Measurements from ENCODE around the gene NOP9.

Gene NOP9

GRCh38 chr14:24339284-24340151, 39.9 kb downstream of the NOP9 start, which contains the start of gene RIPK3:
RIPK3 (minus strand) TSS chr14:24339991; CDS start chr14:24339826, 165 bp downstream.
- TF ChIP-seq EP300 (IDR thresholded peaks at IDR 0.05; ENCODE audit: borderline replicate concordance) (no peak), ZBTB7A (IDR thresholded peaks at IDR 0.05; ENCODE audit: low read depth) (no peak), FOXM1 (IDR thresholded peaks at IDR 0.05; ENCODE audit: borderline replicate concordance, low read depth) (no peak), YY1 (IDR thresholded peaks at IDR 0.05; ENCODE audit: low read depth) (no peak), REST (IDR thresholded peaks at IDR 0.05; ENCODE audit: low read depth) (no peak), TEAD4 (IDR thresholded peaks at IDR 0.05) (no peak), RAD21 (IDR thresholded peaks at IDR 0.05; ENCODE audit: low read depth) (no peak), EGR1 (IDR thresholded peaks at IDR 0.05) (no peak), TAF1 (IDR thresholded peaks at IDR 0.05; ENCODE audit: low read depth) (no peak), TCF12 (IDR thresholded peaks at IDR 0.05; ENCODE audit: low read depth) (no peak), NFIC (IDR thresholded peaks at IDR 0.05) (no peak), MAX (IDR thresholded peaks at IDR 0.05) (no peak), CEBPB (IDR thresholded peaks at IDR 0.05) (no peak), CREB1 (IDR thresholded peaks at IDR 0.05; ENCODE audit: low read depth) (no peak)
- TF ChIP-seq, protein P1, sequence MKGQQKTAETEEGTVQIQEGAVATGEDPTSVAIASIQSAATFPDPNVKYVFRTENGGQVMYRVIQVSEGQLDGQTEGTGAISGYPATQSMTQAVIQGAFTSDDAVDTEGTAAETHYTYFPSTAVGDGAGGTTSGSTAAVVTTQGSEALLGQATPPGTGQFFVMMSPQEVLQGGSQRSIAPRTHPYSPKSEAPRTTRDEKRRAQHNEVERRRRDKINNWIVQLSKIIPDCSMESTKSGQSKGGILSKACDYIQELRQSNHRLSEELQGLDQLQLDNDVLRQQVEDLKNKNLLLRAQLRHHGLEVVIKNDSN (IDR thresholded peaks at IDR 0.05): no peak

DNA sequence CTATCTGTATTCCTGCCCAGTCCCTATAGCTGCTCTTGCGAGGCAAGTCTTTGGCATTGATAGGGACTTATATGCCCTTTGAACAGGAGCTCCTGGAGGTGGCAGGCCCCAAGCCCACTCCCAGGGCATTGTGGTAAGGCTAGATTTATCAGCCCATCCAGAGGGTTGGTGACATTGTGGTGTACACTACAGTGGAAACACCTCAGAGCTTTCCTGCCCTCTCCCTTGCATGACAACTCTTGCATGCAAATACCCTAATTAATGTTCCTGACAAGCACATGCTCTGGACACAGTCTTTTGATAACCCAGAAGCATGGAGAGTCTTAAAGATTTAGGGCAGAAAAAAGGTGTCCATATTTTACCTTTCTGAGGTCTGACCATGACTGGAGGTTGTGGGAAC, 41.0 kb downstream of the NOP9 start:
- no peak for TF ChIP-seq ZBTB7A (IDR thresholded peaks at IDR 0.05; ENCODE audit: low read depth)
- no peak for TF ChIP-seq EGR1 (IDR thresholded peaks at IDR 0.05)
- TF ChIP-seq MAX (IDR thresholded peaks at IDR 0.05): no peak
- TF ChIP-seq, protein P1 (IDR thresholded peaks at IDR 0.05): no peak
- no peak for TF ChIP-seq YY1 (IDR thresholded peaks at IDR 0.05; ENCODE audit: low read depth)
- TF ChIP-seq TEAD4 (IDR thresholded peaks at IDR 0.05): no peak
- no peak for TF ChIP-seq RAD21 (IDR thresholded peaks at IDR 0.05; ENCODE audit: low read depth)
- no peak for TF ChIP-seq TAF1 (IDR thresholded peaks at IDR 0.05; ENCODE audit: low read depth)
- TF ChIP-seq FOXM1 (IDR thresholded peaks at IDR 0.05; ENCODE audit: borderline replicate concordance, low read depth): no peak
- TF ChIP-seq NFIC (IDR thresholded peaks at IDR 0.05): no peak
- no peak for TF ChIP-seq TCF12 (IDR thresholded peaks at IDR 0.05; ENCODE audit: low read depth)
- no peak for TF ChIP-seq CREB1 (IDR thresholded peaks at IDR 0.05; ENCODE audit: low read depth)
- no peak for TF ChIP-seq CEBPB (IDR thresholded peaks at IDR 0.05)

- TF ChIP-seq CEBPB (IDR thresholded peaks at IDR 0.05): no peak
- no peak for TF ChIP-seq EP300 (IDR thresholded peaks at IDR 0.05; ENCODE audit: borderline replicate concordance)
- TF ChIP-seq NFIC (IDR thresholded peaks at IDR 0.05): no peak
- no peak for TF ChIP-seq EGR1 (IDR thresholded peaks at IDR 0.05)
- no peak for TF ChIP-seq TEAD4 (IDR thresholded peaks at IDR 0.05)
- TF ChIP-seq YY1 (IDR thresholded peaks at IDR 0.05; ENCODE audit: low read depth): no peak
These were observed 43.2 kb downstream of the NOP9 start for GRCh38 chr14:24342889-24343288.

DNA sequence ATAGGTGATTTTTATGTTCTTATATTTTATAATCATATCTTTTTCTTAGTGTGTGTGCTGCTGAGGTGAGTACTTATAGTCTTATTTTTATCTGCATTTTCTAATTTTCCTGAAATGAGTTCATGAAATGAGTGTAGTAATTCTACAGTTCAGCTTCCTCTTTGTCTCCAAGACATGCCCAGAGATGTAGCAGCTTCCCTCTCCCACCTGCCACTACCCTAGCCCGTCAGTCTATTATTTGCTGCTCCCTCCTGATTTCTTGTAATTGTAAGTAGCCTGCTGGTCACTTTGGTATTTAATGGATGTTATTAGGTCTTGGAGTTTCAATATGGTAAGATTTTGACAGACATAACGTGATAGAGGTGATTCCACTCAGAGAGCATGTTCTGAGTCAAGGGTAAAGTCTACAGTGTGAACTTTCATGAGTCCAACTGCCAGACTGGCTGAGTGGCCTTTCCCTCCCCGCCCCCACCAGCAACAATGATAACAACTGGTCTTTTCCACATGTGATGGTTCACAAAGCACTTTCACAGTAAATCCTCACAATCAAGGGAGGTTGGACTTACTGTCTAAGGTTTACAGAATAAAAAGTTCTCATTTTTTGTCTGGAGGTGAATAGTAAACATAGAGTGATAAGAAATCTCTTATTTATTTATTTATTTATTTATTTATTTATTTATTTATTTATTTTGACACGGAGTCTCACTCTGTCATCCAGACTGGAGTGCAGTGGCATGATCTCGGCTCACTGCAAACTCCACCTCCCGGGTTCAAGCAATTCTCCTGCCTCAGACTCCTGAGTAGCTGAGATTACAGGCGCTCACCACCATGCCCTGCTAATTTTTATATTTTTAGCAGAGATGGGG, 44.4 kb downstream of the NOP9 start:
- TF ChIP-seq CEBPB (IDR thresholded peaks at IDR 0.05) (no peak), RAD21 (IDR thresholded peaks at IDR 0.05; ENCODE audit: low read depth) (no peak), MAX (IDR thresholded peaks at IDR 0.05) (no peak), EP300 (IDR thresholded peaks at IDR 0.05; ENCODE audit: borderline replicate concordance) (no peak), TEAD4 (IDR thresholded peaks at IDR 0.05) (no peak), TCF12 (IDR thresholded peaks at IDR 0.05; ENCODE audit: low read depth) (no peak), EGR1 (IDR thresholded peaks at IDR 0.05) (no peak), YY1 (IDR thresholded peaks at IDR 0.05; ENCODE audit: low read depth) (no peak), NFIC (IDR thresholded peaks at IDR 0.05) (no peak), CREB1 (IDR thresholded peaks at IDR 0.05; ENCODE audit: low read depth) (no peak), FOXM1 (IDR thresholded peaks at IDR 0.05; ENCODE audit: borderline replicate concordance, low read depth) (no peak)
- TF ChIP-seq, protein P1 (IDR thresholded peaks at IDR 0.05): no peak

GRCh38 chr14:24347134-24347533, 47.5 kb downstream of the NOP9 start:
- no peak for TF ChIP-seq FOXM1 (IDR thresholded peaks at IDR 0.05; ENCODE audit: borderline replicate concordance, low read depth)
- TF ChIP-seq EP300 (IDR thresholded peaks at IDR 0.05; ENCODE audit: borderline replicate concordance): no peak

DNA sequence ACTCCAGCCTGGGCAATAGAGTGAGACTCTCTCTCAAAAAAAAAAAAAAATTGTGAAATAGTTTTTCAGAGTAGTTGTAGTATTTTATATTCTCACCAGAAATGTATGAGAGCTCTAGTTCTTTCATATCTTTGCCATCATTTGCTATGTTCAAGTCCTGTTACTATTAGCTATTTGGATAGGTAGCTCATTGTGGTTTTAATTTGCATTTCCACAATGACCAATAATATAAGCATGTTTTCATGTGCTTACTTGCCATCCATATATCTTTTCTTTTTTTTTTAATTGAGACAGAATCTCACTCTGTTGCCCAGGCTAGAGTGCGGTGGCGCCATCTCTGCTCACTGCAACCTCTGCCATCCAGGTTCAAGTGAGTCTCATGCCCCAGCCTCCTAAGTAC, 48.5 kb downstream of the NOP9 start:
- TF ChIP-seq YY1 (IDR thresholded peaks at IDR 0.05; ENCODE audit: low read depth): no peak
- no peak for TF ChIP-seq MAX (IDR thresholded peaks at IDR 0.05)
- TF ChIP-seq RAD21 (IDR thresholded peaks at IDR 0.05; ENCODE audit: low read depth): no peak
- TF ChIP-seq FOXM1 (IDR thresholded peaks at IDR 0.05; ENCODE audit: borderline replicate concordance, low read depth): no peak
- TF ChIP-seq REST (IDR thresholded peaks at IDR 0.05; ENCODE audit: low read depth): no peak
- no peak for TF ChIP-seq TEAD4 (IDR thresholded peaks at IDR 0.05)
- no peak for TF ChIP-seq CREB1 (IDR thresholded peaks at IDR 0.05; ENCODE audit: low read depth)
- no peak for TF ChIP-seq CEBPB (IDR thresholded peaks at IDR 0.05)
- no peak for TF ChIP-seq TCF12 (IDR thresholded peaks at IDR 0.05; ENCODE audit: low read depth)
- no peak for TF ChIP-seq ZBTB7A (IDR thresholded peaks at IDR 0.05; ENCODE audit: low read depth)
- no peak for TF ChIP-seq EP300 (IDR thresholded peaks at IDR 0.05; ENCODE audit: borderline replicate concordance)
- TF ChIP-seq NFIC (IDR thresholded peaks at IDR 0.05): no peak
